GM12865 (cell line): ENCODE data around the gene MAEA.

Source experiments
- DNase-seq: peaks from one replicate; pipeline ENCODE4 v3.0.0; 2010; ENCODE audit warnings: low read depth
- H3K4me3 ChIP-seq: 2 replicates; pipeline ENCODE4 v1.5.1; 2011; ENCODE audit warnings: mild to moderate bottlenecking, low read depth, low read length, control low read depth
- CTCF ChIP-seq: IDR thresholded peaks from 2 replicates; pipeline ENCODE4 v1.5.1; 2011; ENCODE audit warnings: low read length, control low read depth, low read depth, inconsistent platforms; ENCODE audit not compliant: insufficient read depth; ENCODE audit errors: missing control alignments

Gene MAEA

GRCh38 chr4:1295405-1296055, 5.8 kb downstream of the MAEA start:
- TF ChIP-seq CTCF: no peak
- no peak overlapping the region for H3K4me3 ChIP-seq
- no peak for DNase-seq

- DNase-seq: no peak
- H3K4me3 ChIP-seq: no peak overlapping the region
- TF ChIP-seq CTCF: no peak
Measured at GRCh38 chr4:1296324-1297022, 6.8 kb downstream of the MAEA start.

GRCh38 chr4:1297023-1297395, 7.3 kb downstream of the MAEA start:
- DNase-seq: no peak
- TF ChIP-seq CTCF: no peak

GRCh38 chr4:1297456-1298325, 8.0 kb downstream of the MAEA start:
- no peak for TF ChIP-seq CTCF
- DNase-seq: no peak
- no peak overlapping the region for H3K4me3 ChIP-seq

More at GRCh38 chr4:1297023-1297395, 7.3 kb downstream of the MAEA start:
- no peak overlapping the region for H3K4me3 ChIP-seq

- TF ChIP-seq CTCF: no peak
- no peak for DNase-seq
- H3K4me3 ChIP-seq: no peak overlapping the region
Measured at GRCh38 chr4:1298461-1298860, 8.8 kb downstream of the MAEA start.

- DNase-seq: no peak
- TF ChIP-seq CTCF: no peak
- H3K4me3 ChIP-seq: no peak overlapping the region
Measured at GRCh38 chr4:1299301-1299860, 9.7 kb downstream of the MAEA start.
